Stimulated activated CD8-positive, alpha-beta memory T cell treated with anti-CD3 and anti-CD28 coated beads, Interleukin-4, amount 100 ng/mL, for 1 hour (primary cell): ENCODE results near the gene TTL.

ENCODE experiments used
- DNase-seq, 2 donors: peaks; one replicate each; pipeline ENCODE4 v3.0.0-alpha.2; 2020; ENCODE audit warnings: low read depth in 2 of 2, low spot score in 1 of 2

TTL gene

GRCh38 chr2:112580084-112580483 is 98.1 kb downstream of the TTL start:
- DNase-seq = no peak

- no peak for DNase-seq
These were observed 100.4 kb downstream of the TTL start for GRCh38 chr2:112582314-112582746.

DNA sequence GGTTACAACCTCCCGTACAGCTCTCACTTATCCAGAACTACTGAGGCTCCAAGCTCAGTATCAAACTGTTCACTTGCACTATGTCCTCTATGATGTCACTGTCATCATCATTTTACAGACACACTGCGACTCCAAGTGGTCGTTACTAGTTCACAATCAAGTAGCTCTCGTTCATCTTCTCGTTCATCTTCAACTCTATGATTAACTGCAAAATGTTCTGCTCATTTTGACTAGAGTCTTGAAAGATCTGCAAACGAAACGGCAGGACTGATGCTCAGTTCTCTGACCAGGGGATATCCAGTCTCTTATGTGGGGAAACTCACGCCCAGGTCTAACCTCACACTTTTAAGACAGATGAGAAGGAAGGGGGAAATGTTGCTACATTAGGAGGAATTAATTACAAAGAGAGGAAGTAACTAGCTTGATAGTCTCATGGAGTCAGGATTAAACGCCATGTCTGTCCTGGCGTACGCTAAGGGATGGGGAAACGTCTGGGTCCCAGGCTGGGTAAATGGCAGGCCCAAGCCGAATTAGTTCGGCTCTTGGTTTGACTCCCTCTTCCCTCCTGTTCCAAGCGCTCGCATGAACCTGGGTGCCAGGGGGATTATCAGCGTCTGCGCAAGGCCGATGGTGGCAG is 101.7 kb downstream of the TTL start:
- DNase-seq = no peak

- peak; percentile 86 to 87 for DNase-seq
These were observed 102.4 kb downstream of the TTL start, which contains the start of gene CHCHD5 for GRCh38 chr2:112584134-112584890. Gene CHCHD5 (plus strand): TSS chr2:112584609. CDS start chr2:112584648, 39 bp downstream.

GRCh38 chr2:112584891-112585250 is 102.9 kb downstream of the TTL start:
- no peak for DNase-seq

- no peak for DNase-seq
These were observed 103.4 kb downstream of the TTL start for GRCh38 chr2:112585400-112585799.

GRCh38 chr2:112585873-112586464 is 104.0 kb downstream of the TTL start:
- no peak for DNase-seq

DNA sequence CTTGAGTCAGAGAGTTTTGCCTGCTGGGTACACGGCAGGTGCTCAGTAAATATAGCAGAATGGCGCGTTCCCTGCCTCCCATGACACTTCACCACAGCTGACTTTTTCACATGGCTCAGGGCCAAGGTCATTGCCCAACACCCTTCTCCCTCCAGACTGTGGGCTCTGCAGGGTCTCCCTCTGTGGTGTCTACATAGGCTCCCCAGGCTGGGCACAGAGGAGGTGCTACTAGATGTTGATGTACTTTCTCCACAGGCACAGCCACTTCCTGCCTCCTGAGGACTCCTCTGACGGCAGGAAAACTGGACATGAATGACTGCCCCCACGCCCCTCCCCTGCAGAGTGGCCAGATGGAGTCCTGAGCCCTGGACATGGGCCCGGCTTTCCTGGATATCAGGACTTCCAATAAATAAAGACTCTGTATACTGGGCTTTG is 106.7 kb downstream of the TTL start:
- DNase-seq = no peak
